ENCODE results near the gene SLC25A31. TPM values are rescaled to one million over a fixed set of nuclear protein-coding genes. Genes with fewer than 3 reads are reported as not detected.

SLC25A31 gene
- total RNA-seq, 1 donor from 2014 or later = not detected

DNA sequence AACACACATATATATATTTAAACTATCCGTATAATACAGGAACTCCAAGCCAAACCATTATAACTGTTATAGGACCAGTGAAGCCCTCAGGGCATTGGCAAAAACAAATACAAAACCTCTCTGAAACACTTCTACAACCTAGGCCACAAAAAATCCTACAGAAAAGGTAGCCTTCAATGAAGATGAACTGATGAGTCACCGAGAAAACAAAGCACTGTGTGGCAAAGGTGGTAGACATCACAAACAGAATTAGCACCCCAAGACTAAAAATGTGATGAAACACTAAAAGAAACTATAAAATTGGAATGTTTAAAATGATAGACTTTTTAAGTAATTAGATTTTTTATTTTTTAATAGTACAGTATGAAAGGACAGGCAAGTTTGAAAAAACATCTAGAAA is 46.4 kb downstream of the SLC25A31 start:
- DNase-seq (ENCODE audit: low spot score in 2 of 2, unreplicated experiment in 2 of 2) = no peak
- TF ChIP-seq, protein P1, sequence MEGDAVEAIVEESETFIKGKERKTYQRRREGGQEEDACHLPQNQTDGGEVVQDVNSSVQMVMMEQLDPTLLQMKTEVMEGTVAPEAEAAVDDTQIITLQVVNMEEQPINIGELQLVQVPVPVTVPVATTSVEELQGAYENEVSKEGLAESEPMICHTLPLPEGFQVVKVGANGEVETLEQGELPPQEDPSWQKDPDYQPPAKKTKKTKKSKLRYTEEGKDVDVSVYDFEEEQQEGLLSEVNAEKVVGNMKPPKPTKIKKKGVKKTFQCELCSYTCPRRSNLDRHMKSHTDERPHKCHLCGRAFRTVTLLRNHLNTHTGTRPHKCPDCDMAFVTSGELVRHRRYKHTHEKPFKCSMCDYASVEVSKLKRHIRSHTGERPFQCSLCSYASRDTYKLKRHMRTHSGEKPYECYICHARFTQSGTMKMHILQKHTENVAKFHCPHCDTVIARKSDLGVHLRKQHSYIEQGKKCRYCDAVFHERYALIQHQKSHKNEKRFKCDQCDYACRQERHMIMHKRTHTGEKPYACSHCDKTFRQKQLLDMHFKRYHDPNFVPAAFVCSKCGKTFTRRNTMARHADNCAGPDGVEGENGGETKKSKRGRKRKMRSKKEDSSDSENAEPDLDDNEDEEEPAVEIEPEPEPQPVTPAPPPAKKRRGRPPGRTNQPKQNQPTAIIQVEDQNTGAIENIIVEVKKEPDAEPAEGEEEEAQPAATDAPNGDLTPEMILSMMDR (IDR thresholded peaks at IDR 0.05; ENCODE audit: unreplicated experiment) = no peak
- Mint-ChIP-seq H3K4me1 (peaks cover 10% of the 10 kb centered on the region), H3K4me3 (no peak overlapping the region), H3K27me3 (ENCODE audit: low read depth) (peaks cover 6% of the 10 kb centered on the region), H3K36me3 (no peaks in the 10 kb centered on the region), H3K9me3 (no peaks in the 10 kb centered on the region), H3K27ac (no peak overlapping the region)

DNA sequence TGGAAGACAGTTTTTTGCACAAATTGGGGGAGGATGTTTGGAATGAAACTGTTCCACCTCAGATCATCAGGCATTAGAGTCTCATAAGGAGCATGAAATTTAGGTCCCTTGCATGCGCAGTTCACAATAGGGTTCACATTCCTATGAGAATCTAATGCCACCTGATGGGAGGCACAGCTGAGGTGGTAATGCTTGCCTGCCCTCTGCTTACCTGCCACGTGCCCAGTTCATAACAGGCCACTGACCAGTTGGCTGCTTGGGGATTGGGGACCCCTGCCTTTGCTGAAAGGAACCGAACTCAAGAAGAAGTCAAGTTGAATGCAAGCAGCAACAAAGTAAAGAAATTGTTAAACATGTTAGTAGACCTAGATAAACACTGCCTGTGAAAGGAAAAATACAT is 47.3 kb downstream of the SLC25A31 start:
- no peak overlapping the region for H3K4me3 Mint-ChIP-seq
- TF ChIP-seq, protein P1 (IDR thresholded peaks at IDR 0.05; ENCODE audit: unreplicated experiment) = no peak
- peaks cover 6% of the 10 kb centered on the region for H3K27me3 Mint-ChIP-seq (ENCODE audit: low read depth)
- H3K36me3 Mint-ChIP-seq = no peaks in the 10 kb centered on the region
- DNase-seq (ENCODE audit: low spot score in 2 of 2, unreplicated experiment in 2 of 2) = no peak
- H3K9me3 Mint-ChIP-seq = no peaks in the 10 kb centered on the region
- H3K27ac Mint-ChIP-seq = no peak overlapping the region
- H3K4me1 Mint-ChIP-seq = peaks cover 3% of the 10 kb centered on the region

DNA sequence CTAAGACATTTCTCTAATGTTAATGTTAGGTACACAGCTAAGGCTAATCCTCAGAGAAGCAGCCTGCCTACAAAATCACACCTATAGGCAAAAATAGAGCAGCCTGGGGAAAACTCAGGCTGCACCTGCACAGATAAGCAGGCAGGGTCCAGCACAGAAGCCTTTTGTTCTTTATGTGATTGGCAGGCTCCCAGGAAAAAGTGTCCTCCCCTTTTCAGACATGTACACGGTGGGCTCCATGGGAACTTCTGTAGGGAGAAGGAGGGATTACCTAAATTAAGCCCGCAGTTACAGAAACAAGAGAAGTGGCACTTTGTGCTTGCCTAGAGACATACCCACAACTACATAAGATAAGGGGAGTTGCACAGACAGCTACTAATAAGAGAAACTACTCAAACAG is 47.9 kb downstream of the SLC25A31 start:
- no peaks in the 10 kb centered on the region for H3K36me3 Mint-ChIP-seq
- no peak overlapping the region for H3K27ac Mint-ChIP-seq
- no peak for DNase-seq (ENCODE audit: low spot score in 2 of 2, unreplicated experiment in 2 of 2)
- no peak overlapping the region for H3K4me3 Mint-ChIP-seq
- H3K9me3 Mint-ChIP-seq = no peaks in the 10 kb centered on the region
- TF ChIP-seq, protein P1 (IDR thresholded peaks at IDR 0.05; ENCODE audit: unreplicated experiment) = no peak
- H3K4me1 Mint-ChIP-seq = peaks cover 9% of the 10 kb centered on the region
- H3K27me3 Mint-ChIP-seq (ENCODE audit: low read depth) = peaks cover 12% of the 10 kb centered on the region

DNA sequence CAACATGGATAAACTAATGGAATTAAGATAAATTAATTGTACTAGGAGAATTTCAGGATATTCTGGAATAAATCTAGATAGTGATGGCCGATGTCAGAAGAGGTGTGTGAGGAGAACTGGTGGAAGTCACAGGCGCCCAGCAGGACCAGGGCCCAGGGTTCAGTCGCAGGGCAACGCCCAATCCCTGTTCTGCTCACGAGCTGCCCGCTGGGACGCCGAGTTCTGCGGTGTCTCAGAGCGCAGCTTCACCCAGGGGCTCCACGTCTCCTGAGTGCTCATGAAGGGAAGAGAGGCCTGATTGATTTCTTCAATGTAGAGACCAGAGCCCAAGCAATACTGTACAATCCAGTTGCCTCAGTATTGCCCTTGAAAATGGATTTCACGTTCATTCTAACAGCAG is 50.4 kb downstream of the SLC25A31 start:
- Mint-ChIP-seq H3K4me1 (peaks cover 19% of the 10 kb centered on the region), H3K4me3 (peak overlapping the region; percentile 68), H3K27me3 (ENCODE audit: low read depth) (peaks cover 26% of the 10 kb centered on the region), H3K9me3 (no peaks in the 10 kb centered on the region), H3K36me3 (no peaks in the 10 kb centered on the region), H3K27ac (no peak overlapping the region)
- TF ChIP-seq, protein P1 (IDR thresholded peaks at IDR 0.05; ENCODE audit: unreplicated experiment) = no peak
- DNase-seq (ENCODE audit: low spot score in 2 of 2, unreplicated experiment in 2 of 2) = no peak

DNA sequence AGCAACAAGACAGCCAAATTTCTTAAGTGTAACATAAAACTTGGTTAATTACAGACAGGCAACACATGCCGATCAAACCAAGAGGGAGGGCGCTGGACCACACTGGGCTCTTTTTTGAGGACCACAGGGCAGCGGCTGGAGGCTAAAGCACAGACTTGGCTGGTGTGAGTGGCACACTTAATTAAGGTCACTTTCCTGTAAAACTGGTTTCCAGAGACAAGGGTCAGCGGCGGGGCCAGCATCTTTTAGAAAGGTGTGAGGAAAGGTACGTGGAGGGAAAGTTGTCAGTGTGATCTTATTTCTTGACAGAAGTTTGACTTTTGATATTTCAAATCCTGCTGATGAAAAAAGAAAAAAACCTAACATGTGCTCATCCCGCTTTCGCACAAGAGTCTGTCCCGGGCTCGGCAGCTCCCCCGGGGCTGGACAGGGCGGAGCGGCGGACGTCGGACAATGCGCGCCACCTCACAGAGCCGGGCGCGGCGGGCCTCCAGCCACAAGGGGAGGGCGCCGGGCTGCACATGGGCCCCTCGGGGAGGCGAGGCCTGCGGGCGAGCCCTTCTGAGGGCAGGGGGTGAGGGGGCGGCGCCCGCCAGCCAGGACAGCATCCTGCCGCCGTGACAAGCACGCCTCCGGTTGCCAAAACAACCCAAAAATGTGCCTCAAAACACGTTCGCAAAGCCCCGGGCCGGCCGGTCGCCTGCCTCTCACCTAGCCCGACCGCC is 51.3 kb downstream of the SLC25A31 start:
- peaks cover 19% of the 10 kb centered on the region for H3K4me1 Mint-ChIP-seq
- H3K4me3 Mint-ChIP-seq = peak overlapping the region; percentile 84
- TF ChIP-seq, protein P1 (IDR thresholded peaks at IDR 0.05; ENCODE audit: unreplicated experiment) = no peak
- no peaks in the 10 kb centered on the region for H3K36me3 Mint-ChIP-seq
- DNase-seq (ENCODE audit: low spot score in 2 of 2, unreplicated experiment in 2 of 2) = peak in 1 of 2 experiments; percentile 20
- peaks cover 26% of the 10 kb centered on the region for H3K27me3 Mint-ChIP-seq (ENCODE audit: low read depth)
- no peak overlapping the region for H3K27ac Mint-ChIP-seq
- no peaks in the 10 kb centered on the region for H3K9me3 Mint-ChIP-seq

DNA sequence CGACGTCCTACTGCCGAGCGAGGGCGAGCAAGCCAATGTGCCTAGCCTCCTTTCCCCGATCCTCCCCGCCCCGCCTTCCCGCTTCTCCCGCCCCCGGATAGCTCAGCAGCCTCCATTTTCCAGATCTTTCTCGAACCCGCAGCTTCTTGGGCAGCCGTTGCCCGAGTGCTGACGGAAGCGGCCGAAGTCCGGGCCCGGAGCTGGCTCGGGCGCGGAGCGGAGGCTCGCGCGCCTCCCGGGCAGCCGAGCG is 51.8 kb downstream of the SLC25A31 start:
- peak overlapping the region; percentile 84 for H3K4me3 Mint-ChIP-seq

More for the DNA sequence above, 51.8 kb downstream of the SLC25A31 start:
- Mint-ChIP-seq H3K27ac (no peak overlapping the region), H3K4me1 (peaks cover 19% of the 10 kb centered on the region), H3K27me3 (ENCODE audit: low read depth) (peaks cover 26% of the 10 kb centered on the region), H3K9me3 (no peaks in the 10 kb centered on the region), H3K36me3 (no peaks in the 10 kb centered on the region)
- no peak for DNase-seq (ENCODE audit: low spot score in 2 of 2, unreplicated experiment in 2 of 2)
- TF ChIP-seq, protein P1 (IDR thresholded peaks at IDR 0.05; ENCODE audit: unreplicated experiment) = no peak
